Lung (tissue), 12 donors: ENCODE data around the gene XRCC1. TPM values are rescaled to one million over a fixed set of nuclear protein-coding genes. Genes with fewer than 3 reads are reported as not detected.

ENCODE experiments used
- ATAC-seq: fragments of 200-7000 bp; cut with Tn5 transposase; one replicate; pipeline ENCODE4 v1.9.1; 2020; ENCODE audit warnings: moderate number of reproducible peaks; ENCODE audit not compliant: insufficient read depth, low FRiP score
- DNase-seq, 3 donors: peaks; one replicate each; pipeline ENCODE4 v3.0.0-alpha.2; 2013 to 2017
- H3K27ac ChIP-seq, 2 donors: one replicate each; pipeline ENCODE4 v1.5.1; 2013; ENCODE audit warnings: mild to moderate bottlenecking in 2 of 2, moderate library complexity in 2 of 2, control low read depth in 1 of 2, inconsistent platforms in 1 of 2, low read depth in 1 of 2, low read length in 1 of 2
- H3K27me3 ChIP-seq, 3 donors: one replicate each; pipeline ENCODE4 v1.5.1; 2013; ENCODE audit warnings: low read length in 2 of 3; ENCODE audit not compliant: control insufficient read depth in 3 of 3, insufficient read depth in 3 of 3
- H3K36me3 ChIP-seq, 4 donors: one replicate each; pipeline ENCODE4 v1.5.1; 2013; ENCODE audit warnings: low read length in 4 of 4, mild to moderate bottlenecking in 1 of 4, moderate library complexity in 1 of 4; ENCODE audit not compliant: control insufficient read depth in 4 of 4, insufficient read depth in 4 of 4
- H3K4me1 ChIP-seq, 5 donors: one replicate each; pipeline ENCODE4 v1.5.1; 2013; ENCODE audit warnings: low read length in 5 of 5, mild to moderate bottlenecking in 2 of 5, moderate library complexity in 1 of 5; ENCODE audit not compliant: control insufficient read depth in 5 of 5, insufficient read depth in 5 of 5
- H3K4me3 ChIP-seq: one replicate; pipeline ENCODE4 v1.5.1; 2013; ENCODE audit warnings: mild to moderate bottlenecking, control low read depth, moderate library complexity
- H3K9ac ChIP-seq, 2 donors: one replicate each; pipeline ENCODE4 v1.5.1; 2013; ENCODE audit warnings: low read length in 2 of 2, control low read depth in 1 of 2; ENCODE audit not compliant: insufficient read depth in 1 of 2
- H3K9me3 ChIP-seq, 4 donors: one replicate each; pipeline ENCODE4 v1.5.1; 2013; ENCODE audit warnings: low read length in 3 of 4, mild to moderate bottlenecking in 1 of 4, moderate library complexity in 1 of 4; ENCODE audit not compliant: control insufficient read depth in 4 of 4, insufficient read depth in 3 of 4
- CTCF ChIP-seq: IDR thresholded peaks from 2 replicates; pipeline ENCODE4 v1.5.1; 2012; ENCODE audit warnings: mild to moderate bottlenecking; ENCODE audit errors: control extremely low read depth, extremely low read depth
- WGBS, 2 donors: extraction: QIAGEN DNeasy Blood & Tissue Kit; methylation state at CpG; one replicate each; pipeline ENCODE4 v1.1.7; 2013; 5-methylcytosine and 5-hydroxymethylcytosine counted together
- polyA plus RNA-seq, 2 donors: library from polyadenylated mRNA; stranded (reverse); fragments of 200-250 nt; gene quantifications; one replicate each; pipeline ENCODE4 v1.2.1, GENCODE V29; 2013
- total RNA-seq, 2 donors: library from RNA; depleted of rRNA in 1 of 2; stranded (reverse); fragments of >200 nt in 1 of 2; gene quantifications; one replicate each; pipeline ENCODE4 v1.2.1, GENCODE V29; 2014 to 2021
- donor health status: control.
- donor health status: control.
- donor health status: Bipolar disorder and iron deficiency.
- donor health status: healthy.
- donor health status: DM: yes; HTN: yes; CAD: no.

The XRCC1 gene
- total and polyA plus RNA-seq, 4 donors = 15.4 to 32.2 (median 24.5) TPM

- H3K27ac ChIP-seq = peak overlapping the region in 1 of 2 donors; percentile 28
- peaks cover 0 to 12% (median 6%) of the 10 kb centered on the region in 4 donors for H3K36me3 ChIP-seq
- H3K9ac ChIP-seq = no peak overlapping the region
- no peak overlapping the region for H3K4me3 ChIP-seq
- ATAC-seq (no peak), DNase-seq (no peak)
- no peak for TF ChIP-seq CTCF
- H3K27me3 ChIP-seq = peaks cover 0 to 3% (median 0%) of the 10 kb centered on the region in 3 donors
- no peaks in the 10 kb centered on the region for H3K9me3 ChIP-seq
- H3K4me1 ChIP-seq = peaks cover 0 to 24% (median 0%) of the 10 kb centered on the region in 5 donors
- WGBS, 2 donors = 64 to 84% methylated on average over 3 of the region's 3 CpGs
Measured at GRCh38 chr19:43505186-43505456, 70.2 kb downstream of the XRCC1 start.

- Histone ChIP-seq H3K36me3 (peaks cover 0 to 9% (median 6%) of the 10 kb centered on the region in 4 donors), H3K4me1 (peaks cover 0 to 24% (median under 1%) of the 10 kb centered on the region in 5 donors), H3K27me3 (peaks cover 0 to 3% (median 0%) of the 10 kb centered on the region in 3 donors), H3K9ac (peak within 1 kb of the TSS; percentile 6 to 82), H3K9me3 (no peaks in the 10 kb centered on the region), H3K27ac (peak within 1 kb of the TSS; percentile 63 to 89), H3K4me3 (peak within 1 kb of the TSS; percentile 62)
- TF ChIP-seq CTCF = no peak
- 1 to 2% methylated on average over 30 to 42 of the region's 42 CpGs for WGBS, 2 donors
- ATAC-seq (no peak), DNase-seq (peak in 2 of 3 donors; percentile 38 to 51)
Measured at GRCh38 chr19:43504426-43505185, 70.7 kb downstream of the XRCC1 start, which contains the start of gene PHLDB3. Gene PHLDB3, minus strand, starts transcription at chr19:43504746. Its CDS starts 628 bp downstream, at chr19:43504118.

GRCh38 chr19:43503501-43504425 lies 71.6 kb downstream of the XRCC1 start:
- H3K27me3 ChIP-seq = peaks cover 0 to 3% (median 0%) of the 10 kb centered on the region in 3 donors
- ATAC-seq (peak; percentile 97), DNase-seq (peak; percentile 96)
- H3K9me3 ChIP-seq = no peaks in the 10 kb centered on the region
- H3K4me3 ChIP-seq = peak overlapping the region; percentile 62
- H3K36me3 ChIP-seq = peaks cover 0 to 7% (median 4%) of the 10 kb centered on the region in 4 donors
- WGBS, 2 donors = 1 to 2% methylated on average over 58 to 64 of the region's 64 CpGs
- peak overlapping the region; percentile 63 to 89 for H3K27ac ChIP-seq
- peak overlapping the region; percentile 6 to 82 for H3K9ac ChIP-seq
- no peak for TF ChIP-seq CTCF
- peaks cover 0 to 32% (median 4%) of the 10 kb centered on the region in 5 donors for H3K4me1 ChIP-seq
